HepG2 (cell line): Measurements from ENCODE around the gene CSNK2A1. TPM values are rescaled to one million over a fixed set of nuclear protein-coding genes. Genes with fewer than 3 reads are reported as not detected.

Source experiments
- ATF2 ChIP-seq: sonication (generic); formaldehyde crosslinking; IDR thresholded peaks from 2 replicates; pipeline ENCODE4 v1.4.0; 2020; ENCODE audit warnings: missing genetic modification reagents
- BORCS8-MEF2B ChIP-seq: sonication (generic); formaldehyde crosslinking; IDR thresholded peaks from 2 replicates; pipeline ENCODE4 v1.8.0; 2022; ENCODE audit warnings: mild to moderate bottlenecking, missing genetic modification reagents
- CENPT ChIP-seq: sonication (generic); formaldehyde crosslinking; IDR thresholded peaks from 2 replicates; pipeline ENCODE4 v1.8.0; 2022; ENCODE audit warnings: low read depth, mild to moderate bottlenecking, moderate library complexity, missing genetic modification reagents
- ETS1 ChIP-seq: sonication (generic); formaldehyde crosslinking; IDR thresholded peaks from 2 replicates; pipeline ENCODE4 v1.4.0; 2020; ENCODE audit warnings: missing genetic modification reagents
- EZH2 ChIP-seq: conservative IDR thresholded peaks from 2 replicates; pipeline ENCODE4 v1.6.1; 2012; ENCODE audit warnings: mild to moderate bottlenecking, low read depth, low read length, moderate library complexity
- FOXA1 ChIP-seq, 2 experiments: fragments of 450-650 bp in 1 of 2; sonication (generic) in 1 of 2; formaldehyde crosslinking in 1 of 2; IDR thresholded peaks; 2 replicates each; pipeline versions ENCODE4 v1.4.0 to v1.6.1; 2016 to 2020; ENCODE audit warnings: missing genetic modification reagents in 1 of 2
- MLX ChIP-seq: IDR thresholded peaks from 2 replicates; pipeline ENCODE4 v1.6.1; 2016
- NAIF1 ChIP-seq: sonication (generic); formaldehyde crosslinking; IDR thresholded peaks from 2 replicates; pipeline ENCODE4 v1.5.0; 2020; ENCODE audit warnings: mild to moderate bottlenecking, missing genetic modification reagents, borderline replicate concordance
- NFKBIZ ChIP-seq: IDR thresholded peaks from 2 replicates; pipeline ENCODE4 v1.6.1; 2018; ENCODE audit warnings: missing genetic modification reagents, missing compliant biosample characterization
- PAF1 ChIP-seq: IDR thresholded peaks from 2 replicates; pipeline ENCODE4 v1.6.1; 2016; ENCODE audit warnings: missing genetic modification reagents, missing compliant biosample characterization
- PAX8 ChIP-seq: sonication (generic); formaldehyde crosslinking; IDR thresholded peaks from 2 replicates; pipeline ENCODE4 v1.8.0; 2022; ENCODE audit warnings: mild to moderate bottlenecking, missing genetic modification reagents, borderline replicate concordance
- SALL1 ChIP-seq: sonication (generic); formaldehyde crosslinking; IDR thresholded peaks from 2 replicates; pipeline ENCODE4 v1.8.0; 2022; ENCODE audit warnings: mild to moderate bottlenecking, missing genetic modification reagents
- SIX1 ChIP-seq: sonication (generic); formaldehyde crosslinking; IDR thresholded peaks from 2 replicates; pipeline ENCODE4 v1.4.0; 2020; ENCODE audit warnings: missing genetic modification reagents, borderline replicate concordance
- SNAPC2 ChIP-seq: sonication (generic); formaldehyde crosslinking; IDR thresholded peaks from 2 replicates; pipeline ENCODE4 v1.8.1; 2022; ENCODE audit warnings: mild to moderate bottlenecking, missing genetic modification reagents
- TAF1 ChIP-seq: sonication (generic); formaldehyde crosslinking; IDR thresholded peaks from 2 replicates; pipeline ENCODE4 v1.4.0; 2020; ENCODE audit warnings: missing genetic modification reagents
- TAF15 ChIP-seq: fragments of 200-400 bp; formaldehyde crosslinking; IDR thresholded peaks from one replicate; pipeline ENCODE4 v1.6.1; 2018; ENCODE audit warnings: mild to moderate bottlenecking, low read depth, low read length; ENCODE audit not compliant: poor library complexity, severe bottlenecking
- TBX3 ChIP-seq: fragments of 450-650 bp; IDR thresholded peaks from 2 replicates; pipeline ENCODE4 v1.6.1; 2017; ENCODE audit warnings: antibody characterized with exemption, mild to moderate bottlenecking, inconsistent platforms, borderline replicate concordance
- ZFP62 ChIP-seq: sonication (generic); formaldehyde crosslinking; IDR thresholded peaks from 2 replicates; pipeline ENCODE4 v1.4.0; 2020; ENCODE audit warnings: missing genetic modification reagents
- ZNF143 ChIP-seq: sonication (generic); formaldehyde crosslinking; IDR thresholded peaks from 2 replicates; pipeline ENCODE4 v1.4.0; 2020; ENCODE audit warnings: missing genetic modification reagents
- ZNF563 ChIP-seq: sonication (generic); formaldehyde crosslinking; IDR thresholded peaks from 2 replicates; pipeline ENCODE4 v1.8.0; 2022; ENCODE audit warnings: mild to moderate bottlenecking, moderate library complexity, missing genetic modification reagents
- ZNF614 ChIP-seq: IDR thresholded peaks from 2 replicates; pipeline ENCODE4 v1.6.1; 2018; ENCODE audit warnings: missing biosample characterization, missing genetic modification reagents, inconsistent platforms, borderline replicate concordance
- ZNF737 ChIP-seq: sonication (generic); formaldehyde crosslinking; IDR thresholded peaks from 2 replicates; pipeline ENCODE4 v1.5.0; 2020; ENCODE audit warnings: missing genetic modification reagents, mild to moderate bottlenecking, borderline replicate concordance
- ZNF773 ChIP-seq: sonication (generic); formaldehyde crosslinking; IDR thresholded peaks from 2 replicates; pipeline ENCODE4 v1.4.0; 2020; ENCODE audit warnings: missing genetic modification reagents, borderline replicate concordance
- ZNF775 ChIP-seq: sonication (generic); formaldehyde crosslinking; IDR thresholded peaks from 2 replicates; pipeline ENCODE4 v1.4.0; 2020; ENCODE audit warnings: missing genetic modification reagents, mild to moderate bottlenecking, moderate library complexity, borderline replicate concordance
- ZNF841 ChIP-seq: sonication (generic); formaldehyde crosslinking; IDR thresholded peaks from 2 replicates; pipeline ENCODE4 v1.8.1; 2023; ENCODE audit warnings: missing genetic modification reagents, borderline replicate concordance
- ZNF879 ChIP-seq: sonication (generic); formaldehyde crosslinking; IDR thresholded peaks from 2 replicates; pipeline ENCODE4 v1.8.1; 2023; ENCODE audit warnings: missing genetic modification reagents
- ZSCAN29 ChIP-seq: sonication (generic); formaldehyde crosslinking; conservative IDR thresholded peaks from 2 replicates; pipeline ENCODE4 v1.4.0; 2020; ENCODE audit warnings: mild to moderate bottlenecking, missing genetic modification reagents
- polyA plus RNA-seq, 8 experiments: library from polyadenylated mRNA; depleted of rRNA in 3 of 8; stranded (reverse) in 7 of 8; unstranded in 1 of 8; fragments of >200 nt; fragmentation: Illumina TruSeq in 4 of 8; extraction: Trizol in 4 of 8; gene quantifications; 2 replicates each; pipeline versions ENCODE4 v1.2.1 to v1.2.3, GENCODE V29; 2011 to 2016; ENCODE audit warnings: low read depth in 4 of 8, missing spikeins in 1 of 8, mixed read lengths in 1 of 8; ENCODE audit not compliant: insufficient read depth in 1 of 8
- total RNA-seq, 5 experiments: library from RNA; depleted of rRNA; stranded (reverse); fragments of >200 nt; fragmentation: Illumina TruSeq; extraction: Trizol; gene quantifications; 2 replicates each; pipeline ENCODE4 v1.2.3, GENCODE V29; 2016; ENCODE audit warnings: low read depth in 1 of 5

Gene CSNK2A1
- total and polyA plus RNA-seq, 2 of the 13 experiments (the other 11 are each of a cell fraction or from before 2014, with no cell fraction given), result 153 to 231 TPM

- peak; percentile 32 for TF ChIP-seq NFKBIZ
- peak; percentile 81 for TF ChIP-seq SALL1 (CRISPR knock-in tag)
- no peak; the same call in 1 of the 2 replicates for TF ChIP-seq ATF2 (CRISPR knock-in tag)
- TF ChIP-seq ZNF143, result peak; percentile 83
- 0 out of 2 replicates have a peak, but pooled peaks have one; percentile 18 for TF ChIP-seq TBX3
- no peak for TF ChIP-seq TAF15
- peak; percentile 56; the same call in 1 of the 2 replicates for TF ChIP-seq MLX (CRISPR knock-in tag)
- peak; percentile 85; the same call in 1 of the 2 replicates for TF ChIP-seq ZNF614 (CRISPR knock-in tag)
- no peak for TF ChIP-seq ZNF737 (CRISPR knock-in tag)
- TF ChIP-seq ETS1, result peak; percentile 65; the same call in 1 of the 2 replicates
- peak; percentile 95 for TF ChIP-seq SNAPC2 (CRISPR knock-in tag)
- TF ChIP-seq BORCS8-MEF2B (CRISPR knock-in tag), result peak; percentile 96
- TF ChIP-seq TAF1 (CRISPR knock-in tag), result peak; percentile 99
- TF ChIP-seq NAIF1 (CRISPR knock-in tag), result no peak
- no peak for TF ChIP-seq ZNF841 (CRISPR knock-in tag)
- TF ChIP-seq PAF1, result no peak
- no peak for TF ChIP-seq EZH2
- no peak for TF ChIP-seq FOXA1 (IDR thresholded peaks at IDR 0.05)
- TF ChIP-seq FOXA1 (CRISPR knock-in tag; IDR thresholded peaks at IDR 0.05), result no peak; the same call in 1 of the 2 replicates
- no peak for TF ChIP-seq ZFP62
- TF ChIP-seq ZNF773 (CRISPR knock-in tag), result peak; percentile 89; the same call in 1 of the 2 replicates
- TF ChIP-seq ZNF879 (CRISPR knock-in tag), result peak; percentile 95; the same call in 1 of the 2 replicates
- no peak for TF ChIP-seq ZSCAN29 (CRISPR knock-in tag)
- no peak for TF ChIP-seq ZNF775 (CRISPR knock-in tag)
- 0 out of 2 replicates have a peak, but pooled peaks have one; percentile 83 for TF ChIP-seq PAX8 (CRISPR knock-in tag)
- no peak for TF ChIP-seq CENPT
- peak; percentile 53; the same call in 1 of the 2 replicates for TF ChIP-seq SIX1 (CRISPR knock-in tag)
- peak; percentile 96 for TF ChIP-seq ZNF563 (CRISPR knock-in tag)
These were observed at the start of gene CSNK2A1 (continued) for GRCh38 chr20:543369-544152.
